Thyroid gland (tissue), 4 donors: ENCODE measurements around the gene MAST4. TPM values are rescaled to one million over a fixed set of nuclear protein-coding genes. Genes with fewer than 3 reads are reported as not detected.

ENCODE experiments used
- DNase-seq, 2 donors: peaks; one replicate each; pipeline ENCODE4 v3.0.0-alpha.2; 2019
- H3K27ac ChIP-seq, 3 donors: fragments of 200-600 bp; sonication (generic); 1 replicate in 2 of 3; 2 replicates in 1 of 3; pipeline ENCODE4 v1.5.1; 2016 to 2019; ENCODE audit warnings: mild to moderate bottlenecking in 1 of 3, moderate library complexity in 1 of 3
- H3K27me3 ChIP-seq: fragments of 200-600 bp; sonication (generic); one replicate; pipeline ENCODE4 v1.5.1; 2019
- H3K36me3 ChIP-seq, 2 donors: fragments of 200-600 bp; sonication (generic); one replicate each; pipeline ENCODE4 v1.5.1; 2016 to 2019
- H3K4me1 ChIP-seq, 2 donors: fragments of 200-600 bp; sonication (generic); one replicate each; pipeline ENCODE4 v1.5.1; 2017 to 2019
- H3K4me3 ChIP-seq, 3 donors: fragments of 200-600 bp; sonication (generic); replicated peaks in 1 of 3; 1 replicate in 2 of 3; 2 replicates in 1 of 3; pipeline ENCODE4 v1.5.1; 2016; ENCODE audit warnings: mild to moderate bottlenecking in 1 of 3
- H3K9me3 ChIP-seq: fragments of 200-600 bp; sonication (generic); one replicate; pipeline ENCODE4 v1.5.1; 2017
- POLR2A ChIP-seq, 2 donors: fragments of 450-650 bp; IDR thresholded peaks; one replicate each; pipeline ENCODE4 v1.6.1; 2017; ENCODE audit warnings: antibody characterized with exemption in 2 of 2, mild to moderate bottlenecking in 2 of 2, moderate library complexity in 1 of 2
- WGBS, 2 donors: methylation state at CpG; one replicate each; pipeline ENCODE4 v1.1.5; 2017; 5-methylcytosine and 5-hydroxymethylcytosine counted together
- intact Hi-C: fragments of 100-400 bp; cut with DNase I; formaldehyde crosslinking; loops from one replicate; pipeline ENCODE4 v1.15.1; 2023
- total RNA-seq, 4 donors: library from RNA; depleted of rRNA; stranded (reverse); fragments of >200 nt; gene quantifications; one replicate each; pipeline ENCODE4 v1.2.3, GENCODE V29; 2016
- TF ChIP-seq, protein P1 (sequence below), 6 experiments: fragments of 200-600 bp in 3 of 6; fragments of 450-650 bp in 3 of 6; sonication (generic) in 3 of 6; IDR thresholded peaks; one replicate each; pipeline ENCODE4 v1.5.1; 2016 to 2019; ENCODE audit warnings: antibody characterized with exemption in 6 of 6, mild to moderate bottlenecking in 2 of 6, inconsistent platforms in 1 of 6, moderate library complexity in 1 of 6

MAST4 gene
- total RNA-seq, 4 donors from 2014 or later: 20.2 to 38.3 (median 24.4) TPM

GRCh38 chr5:67094476-67095300, 498.5 kb downstream of the MAST4 start:
- Histone ChIP-seq H3K4me3 (no peak overlapping the region), H3K4me1 (peaks cover 45 to 51% of the 10 kb centered on the region in 2 donors), H3K9me3 (no peaks in the 10 kb centered on the region), H3K36me3 (no peaks in the 10 kb centered on the region), H3K27ac (peak overlapping the region; percentile 67 to 97 (median 86)), H3K27me3 (no peaks in the 10 kb centered on the region)
- WGBS, 2 donors: 55 to 56% methylated on average over 4 of the region's 4 CpGs
- intact Hi-C loops: loop anchor here (10.0 kb wide), 1 partner anchor 90 kb away; no protein-coding TSS in a partner anchor
- DNase-seq: peak; percentile 9 to 23
- TF ChIP-seq POLR2A (IDR thresholded peaks at IDR 0.05): no peak
- TF ChIP-seq, protein P1, sequence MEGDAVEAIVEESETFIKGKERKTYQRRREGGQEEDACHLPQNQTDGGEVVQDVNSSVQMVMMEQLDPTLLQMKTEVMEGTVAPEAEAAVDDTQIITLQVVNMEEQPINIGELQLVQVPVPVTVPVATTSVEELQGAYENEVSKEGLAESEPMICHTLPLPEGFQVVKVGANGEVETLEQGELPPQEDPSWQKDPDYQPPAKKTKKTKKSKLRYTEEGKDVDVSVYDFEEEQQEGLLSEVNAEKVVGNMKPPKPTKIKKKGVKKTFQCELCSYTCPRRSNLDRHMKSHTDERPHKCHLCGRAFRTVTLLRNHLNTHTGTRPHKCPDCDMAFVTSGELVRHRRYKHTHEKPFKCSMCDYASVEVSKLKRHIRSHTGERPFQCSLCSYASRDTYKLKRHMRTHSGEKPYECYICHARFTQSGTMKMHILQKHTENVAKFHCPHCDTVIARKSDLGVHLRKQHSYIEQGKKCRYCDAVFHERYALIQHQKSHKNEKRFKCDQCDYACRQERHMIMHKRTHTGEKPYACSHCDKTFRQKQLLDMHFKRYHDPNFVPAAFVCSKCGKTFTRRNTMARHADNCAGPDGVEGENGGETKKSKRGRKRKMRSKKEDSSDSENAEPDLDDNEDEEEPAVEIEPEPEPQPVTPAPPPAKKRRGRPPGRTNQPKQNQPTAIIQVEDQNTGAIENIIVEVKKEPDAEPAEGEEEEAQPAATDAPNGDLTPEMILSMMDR (IDR thresholded peaks at IDR 0.05): no peak

DNA sequence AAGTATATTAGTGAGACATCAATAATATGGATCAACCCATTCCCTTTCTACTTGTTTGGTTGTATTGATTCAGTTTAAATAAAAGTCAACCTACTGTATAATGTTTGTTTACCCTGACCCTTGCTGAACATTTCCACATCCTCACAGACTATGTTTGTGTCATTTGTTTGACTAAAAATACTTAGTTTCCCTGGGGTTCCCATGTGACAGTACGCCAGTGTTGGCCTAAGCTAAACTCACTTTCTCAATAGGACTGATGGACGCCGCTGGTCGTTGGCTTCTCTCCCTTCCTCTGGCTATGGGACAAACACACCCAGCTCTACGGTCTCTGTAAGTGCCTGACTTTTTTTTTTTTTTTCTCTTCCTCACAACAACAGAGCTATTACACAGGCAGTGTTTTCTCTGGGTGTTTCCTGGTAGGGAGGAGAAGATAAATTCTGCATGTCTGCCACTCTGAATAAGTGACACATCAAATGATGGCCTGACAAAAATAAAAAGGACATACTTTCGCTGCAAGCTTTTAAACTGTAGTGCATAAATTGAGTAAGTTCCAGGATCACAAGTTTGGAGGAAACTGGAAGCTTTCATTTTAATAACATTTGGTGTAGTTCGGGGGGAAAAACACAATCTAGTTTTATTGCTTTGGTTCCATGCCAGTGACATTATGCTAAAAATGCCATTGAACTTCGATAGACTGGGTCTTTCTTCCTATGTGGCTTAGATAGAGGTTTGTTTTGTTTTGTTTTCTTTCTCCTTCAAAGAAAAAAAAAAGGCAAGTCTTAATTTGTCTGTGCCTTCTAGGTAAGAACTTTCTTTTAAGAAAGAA, 499.4 kb downstream of the MAST4 start:
- Histone ChIP-seq H3K27me3 (no peaks in the 10 kb centered on the region), H3K9me3 (no peaks in the 10 kb centered on the region), H3K27ac (peak overlapping the region; percentile 67 to 97 (median 86)), H3K36me3 (no peaks in the 10 kb centered on the region), H3K4me1 (peaks cover 45 to 49% of the 10 kb centered on the region in 2 donors), H3K4me3 (no peak overlapping the region)
- 20 to 21% methylated on average over 8 of the region's 8 CpGs for WGBS, 2 donors
- TF ChIP-seq POLR2A (IDR thresholded peaks at IDR 0.05): no peak
- TF ChIP-seq, protein P1 (IDR thresholded peaks at IDR 0.05): no peak
- intact Hi-C loops: loop anchor here (10.0 kb wide), 1 partner anchor 91 kb away; no protein-coding TSS in a partner anchor
- DNase-seq: peak; percentile 74 to 76

DNA sequence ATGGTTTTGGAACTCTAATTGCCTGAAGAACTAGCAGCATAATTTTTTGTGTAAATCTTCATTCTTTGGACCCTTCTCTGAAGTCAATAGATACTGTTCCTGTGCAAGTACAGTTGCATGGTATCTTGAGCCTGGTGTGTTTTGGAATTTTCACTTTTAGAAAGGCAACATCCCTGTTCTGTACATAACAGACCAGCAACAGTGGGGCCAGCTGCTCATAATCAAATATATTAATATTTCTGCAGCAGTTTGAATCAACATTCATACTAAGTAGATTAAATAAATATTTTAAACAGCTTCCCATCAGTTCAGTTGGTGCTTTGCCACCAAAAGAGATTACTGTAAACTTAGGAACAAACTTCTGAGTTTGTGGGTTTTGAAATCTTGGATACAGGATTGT, 502.5 kb downstream of the MAST4 start:
- no peaks in the 10 kb centered on the region for H3K27me3 ChIP-seq
- H3K27ac ChIP-seq: no peak overlapping the region
- no peaks in the 10 kb centered on the region for H3K36me3 ChIP-seq
- no peak for DNase-seq
- peaks cover 31 to 35% of the 10 kb centered on the region in 2 donors for H3K4me1 ChIP-seq
- intact Hi-C loops: loop anchor here (10.0 kb wide), 1 partner anchor 94 kb away; no protein-coding TSS in a partner anchor
- no peak for TF ChIP-seq POLR2A (IDR thresholded peaks at IDR 0.05)
- TF ChIP-seq, protein P1 (IDR thresholded peaks at IDR 0.05): no peak
- H3K9me3 ChIP-seq: no peaks in the 10 kb centered on the region
- no peak overlapping the region for H3K4me3 ChIP-seq

DNA sequence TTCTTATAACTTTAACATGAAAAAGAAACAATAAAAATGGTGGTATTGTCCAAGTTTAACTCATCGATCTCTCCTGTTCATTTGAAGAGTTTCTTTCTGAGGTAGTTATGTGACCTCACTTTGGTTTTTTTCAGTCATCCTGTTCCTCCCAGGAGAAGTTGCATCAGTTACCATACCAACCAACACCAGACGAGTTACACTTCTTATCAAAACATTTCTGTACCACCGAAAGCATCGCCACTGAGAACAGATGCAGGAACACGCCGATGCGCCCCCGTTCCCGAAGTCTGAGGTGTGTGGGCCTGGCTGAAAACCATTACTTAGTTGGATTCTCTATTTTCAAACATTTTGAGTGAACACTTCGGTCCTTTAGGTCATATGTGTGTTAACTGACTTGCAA, 504.1 kb downstream of the MAST4 start:
- Histone ChIP-seq H3K27ac (no peak overlapping the region), H3K4me3 (no peak overlapping the region), H3K9me3 (no peaks in the 10 kb centered on the region), H3K36me3 (no peaks in the 10 kb centered on the region), H3K4me1 (peaks cover 16 to 20% of the 10 kb centered on the region in 2 donors), H3K27me3 (no peaks in the 10 kb centered on the region)
- 95 to 96% methylated on average over 10 of the region's 10 CpGs for WGBS, 2 donors
- intact Hi-C loops: no loop called here
- no peak for DNase-seq
- TF ChIP-seq, protein P1 (IDR thresholded peaks at IDR 0.05): no peak
- TF ChIP-seq POLR2A (IDR thresholded peaks at IDR 0.05): no peak
